ENCODE results near the gene ZNF599.
A peak's percentile ranks its signal among the peaks of the same experiment; 100 is the strongest.

ZNF599 gene

GRCh38 chr19:34787059-34787824 lies 14.2 kb upstream of the ZNF599 start:
- H3K27me3 ChIP-seq (ENCODE audit: insufficient read depth, low read length) = no peaks in the 10 kb centered on the region
- no peaks in the 10 kb centered on the region for H3K36me3 ChIP-seq (ENCODE audit: insufficient read depth, low read depth, low read length)
- H3K9ac ChIP-seq (ENCODE audit: low read depth, low read length) = no peak overlapping the region
- peaks cover 58% of the 10 kb centered on the region; the same call in 1 of the 2 replicates for H3K9me3 ChIP-seq (ENCODE audit: insufficient read depth, low read depth, low read length)
- no peak overlapping the region for H3K27ac ChIP-seq (ENCODE audit: low read length)
- H3K4me3 ChIP-seq (ENCODE audit: low read length) = no peak overlapping the region
- H3K4me1 ChIP-seq (ENCODE audit: insufficient read depth, low read length) = no peaks in the 10 kb centered on the region

- H3K9me3 ChIP-seq (ENCODE audit: insufficient read depth, low read depth, low read length) = peaks cover 60% of the 10 kb centered on the region; the same call in 1 of the 2 replicates
- no peak overlapping the region for H3K27ac ChIP-seq (ENCODE audit: low read length)
These were observed 13.2 kb upstream of the ZNF599 start for GRCh38 chr19:34786236-34786635.

DNA sequence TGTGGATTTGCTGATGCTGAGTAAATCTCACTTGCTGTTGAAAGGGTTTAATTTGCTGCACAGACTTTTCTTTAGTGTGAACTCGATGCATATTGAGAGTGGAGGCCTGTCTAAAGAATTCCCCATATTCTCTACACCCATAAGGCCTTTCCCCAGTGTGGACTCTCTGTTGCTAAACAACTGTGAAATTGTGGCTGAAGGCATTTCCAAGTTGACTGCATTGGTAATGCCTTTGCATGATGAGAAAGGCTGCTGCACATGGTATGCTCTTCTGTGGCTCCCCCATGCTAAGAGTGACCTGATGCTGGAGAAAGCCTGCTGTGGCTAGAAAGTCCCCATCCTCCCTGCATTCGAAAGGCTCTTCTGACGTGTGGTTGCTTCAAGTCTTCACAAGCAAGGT lies 6.6 kb upstream of the ZNF599 start:
- Histone ChIP-seq H3K27ac (ENCODE audit: low read length) (no peak overlapping the region), H3K4me3 (ENCODE audit: low read length) (no peak overlapping the region), H3K4me1 (ENCODE audit: insufficient read depth, low read length) (no peaks in the 10 kb centered on the region), H3K9me3 (ENCODE audit: insufficient read depth, low read depth, low read length) (peaks cover 47% of the 10 kb centered on the region; the same call in 1 of the 2 replicates), H3K9ac (ENCODE audit: low read depth, low read length) (no peak overlapping the region), H3K27me3 (ENCODE audit: insufficient read depth, low read length) (no peaks in the 10 kb centered on the region), H3K36me3 (ENCODE audit: insufficient read depth, low read depth, low read length) (no peaks in the 10 kb centered on the region)

More at GRCh38 chr19:34786236-34786635, 13.2 kb upstream of the ZNF599 start:
- Histone ChIP-seq H3K4me1 (ENCODE audit: insufficient read depth, low read length) (no peaks in the 10 kb centered on the region), H3K27me3 (ENCODE audit: insufficient read depth, low read length) (no peaks in the 10 kb centered on the region), H3K4me3 (ENCODE audit: low read length) (no peak overlapping the region), H3K9ac (ENCODE audit: low read depth, low read length) (no peak overlapping the region), H3K36me3 (ENCODE audit: insufficient read depth, low read depth, low read length) (no peaks in the 10 kb centered on the region)

- Histone ChIP-seq H3K9me3 (ENCODE audit: insufficient read depth, low read depth, low read length) (peaks cover 40% of the 10 kb centered on the region; the same call in 1 of the 2 replicates), H3K27me3 (ENCODE audit: insufficient read depth, low read length) (no peaks in the 10 kb centered on the region), H3K4me1 (ENCODE audit: insufficient read depth, low read length) (no peaks in the 10 kb centered on the region), H3K9ac (ENCODE audit: low read depth, low read length) (no peak overlapping the region), H3K4me3 (ENCODE audit: low read length) (no peak overlapping the region), H3K27ac (ENCODE audit: low read length) (no peak overlapping the region), H3K36me3 (ENCODE audit: insufficient read depth, low read depth, low read length) (no peaks in the 10 kb centered on the region)
These were observed 5.3 kb upstream of the ZNF599 start for GRCh38 chr19:34778342-34778741.

DNA sequence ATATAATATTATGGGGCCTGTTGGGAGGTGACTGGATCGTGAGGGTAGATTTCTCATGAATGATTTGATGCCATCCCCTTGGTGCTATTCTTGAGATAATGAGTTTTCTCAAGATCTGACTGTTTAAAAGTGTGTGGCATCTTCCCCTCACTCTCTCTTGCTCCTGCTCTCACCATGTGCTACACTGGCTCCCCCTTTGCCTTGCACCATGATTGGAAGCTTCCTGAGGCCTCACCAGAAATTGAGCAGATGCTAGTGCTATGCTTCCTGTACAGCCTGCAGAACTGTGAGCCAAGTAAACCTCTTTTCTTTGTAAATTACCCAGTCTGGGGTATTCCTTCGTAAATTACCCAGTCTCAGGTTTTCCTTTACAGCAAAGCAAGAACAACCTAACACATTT lies 1.8 kb upstream of the ZNF599 start:
- Histone ChIP-seq H3K4me1 (ENCODE audit: insufficient read depth, low read length) (no peaks in the 10 kb centered on the region), H3K4me3 (ENCODE audit: low read length) (no peak overlapping the region), H3K27ac (ENCODE audit: low read length) (no peak overlapping the region), H3K27me3 (ENCODE audit: insufficient read depth, low read length) (peaks cover 11% of the 10 kb centered on the region), H3K9ac (ENCODE audit: low read depth, low read length) (no peak overlapping the region), H3K9me3 (ENCODE audit: insufficient read depth, low read depth, low read length) (peaks cover 20% of the 10 kb centered on the region; the same call in 1 of the 2 replicates), H3K36me3 (ENCODE audit: insufficient read depth, low read depth, low read length) (no peaks in the 10 kb centered on the region)

DNA sequence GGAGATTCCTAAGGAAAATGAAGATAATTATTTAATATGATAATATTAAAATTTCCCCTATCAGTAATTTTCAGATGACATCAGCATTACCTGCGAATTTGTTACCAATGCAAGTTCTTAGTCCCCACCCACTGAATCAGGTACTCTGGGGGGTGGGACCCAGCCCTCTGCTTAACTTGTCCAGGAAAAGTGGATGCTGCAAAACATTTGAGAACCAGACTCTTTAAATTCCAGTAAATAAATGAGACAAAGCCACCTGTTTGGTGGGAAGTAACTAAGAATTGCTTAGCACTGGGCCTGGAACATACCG lies 495 bp upstream of the ZNF599 start:
- no peak overlapping the region for H3K27ac ChIP-seq (ENCODE audit: low read length)
- no peaks in the 10 kb centered on the region for H3K36me3 ChIP-seq (ENCODE audit: insufficient read depth, low read depth, low read length)
- H3K4me1 ChIP-seq (ENCODE audit: insufficient read depth, low read length) = no peaks in the 10 kb centered on the region
- peaks cover 7% of the 10 kb centered on the region; the same call in 1 of the 2 replicates for H3K9me3 ChIP-seq (ENCODE audit: insufficient read depth, low read depth, low read length)
- peaks cover 11% of the 10 kb centered on the region for H3K27me3 ChIP-seq (ENCODE audit: insufficient read depth, low read length)
- peak overlapping the region; percentile 80 for H3K4me3 ChIP-seq (ENCODE audit: low read length)
- no peak overlapping the region for H3K9ac ChIP-seq (ENCODE audit: low read depth, low read length)

- Histone ChIP-seq H3K27me3 (ENCODE audit: insufficient read depth, low read length) (peaks cover 11% of the 10 kb centered on the region), H3K36me3 (ENCODE audit: insufficient read depth, low read depth, low read length) (peaks cover 42% of the 10 kb centered on the region; the same call in 1 of the 2 replicates), H3K4me3 (ENCODE audit: low read length) (no peak overlapping the region), H3K9ac (ENCODE audit: low read depth, low read length) (no peak overlapping the region), H3K27ac (ENCODE audit: low read length) (no peak overlapping the region), H3K4me1 (ENCODE audit: insufficient read depth, low read length) (no peaks in the 10 kb centered on the region), H3K9me3 (ENCODE audit: insufficient read depth, low read depth, low read length) (peaks cover 25% of the 10 kb centered on the region)
These were observed 5.1 kb downstream of the ZNF599 start for GRCh38 chr19:34767951-34768350.

GRCh38 chr19:34766386-34766785 lies 6.6 kb downstream of the ZNF599 start:
- no peak overlapping the region for H3K27ac ChIP-seq (ENCODE audit: low read length)
- H3K4me1 ChIP-seq (ENCODE audit: insufficient read depth, low read length) = no peaks in the 10 kb centered on the region
- no peak overlapping the region for H3K9ac ChIP-seq (ENCODE audit: low read depth, low read length)
- no peaks in the 10 kb centered on the region for H3K27me3 ChIP-seq (ENCODE audit: insufficient read depth, low read length)
- peaks cover 42% of the 10 kb centered on the region; the same call in 1 of the 2 replicates for H3K36me3 ChIP-seq (ENCODE audit: insufficient read depth, low read depth, low read length)
- H3K9me3 ChIP-seq (ENCODE audit: insufficient read depth, low read depth, low read length) = peaks cover 39% of the 10 kb centered on the region
- H3K4me3 ChIP-seq (ENCODE audit: low read length) = no peak overlapping the region

DNA sequence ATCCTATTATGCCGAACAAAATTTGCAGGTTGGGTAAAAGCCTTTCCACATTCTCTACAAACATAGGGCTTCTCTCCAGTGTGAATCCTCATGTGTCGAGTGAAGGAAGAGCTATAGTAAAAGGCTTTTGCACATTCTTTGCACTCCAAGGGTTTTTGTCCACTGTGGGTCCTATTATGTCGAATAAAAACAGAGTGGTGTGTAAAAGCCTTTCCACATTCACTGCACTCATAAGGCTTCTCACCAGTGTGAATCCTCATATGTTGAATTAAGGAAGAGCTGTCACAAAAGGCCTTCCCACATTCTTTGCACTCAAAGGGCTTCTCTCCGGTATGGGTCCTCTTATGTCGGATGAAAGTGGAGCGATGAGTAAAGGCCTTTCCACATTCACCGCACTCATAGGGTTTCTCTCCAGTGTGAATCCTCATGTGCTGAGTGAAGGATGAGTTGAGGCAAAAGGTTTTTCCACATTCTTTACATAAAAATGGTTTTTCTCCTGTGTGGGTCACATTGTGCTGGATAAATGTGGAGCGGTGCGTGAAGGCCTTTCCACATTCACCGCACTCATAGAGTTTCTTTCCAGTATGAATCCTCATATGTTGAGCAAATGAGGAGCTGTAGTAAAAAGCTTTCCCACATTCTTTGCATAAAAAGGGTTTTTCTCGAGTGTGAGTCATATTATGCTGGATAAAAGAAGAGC lies 13.6 kb downstream of the ZNF599 start:
- Histone ChIP-seq H3K27me3 (ENCODE audit: insufficient read depth, low read length) (no peaks in the 10 kb centered on the region), H3K4me3 (ENCODE audit: low read length) (no peak overlapping the region), H3K27ac (ENCODE audit: low read length) (no peak overlapping the region), H3K9ac (ENCODE audit: low read depth, low read length) (no peak overlapping the region), H3K9me3 (ENCODE audit: insufficient read depth, low read depth, low read length) (peaks cover 97% of the 10 kb centered on the region), H3K36me3 (ENCODE audit: insufficient read depth, low read depth, low read length) (peaks cover 8% of the 10 kb centered on the region; the same call in 1 of the 2 replicates), H3K4me1 (ENCODE audit: insufficient read depth, low read length) (no peaks in the 10 kb centered on the region)

DNA sequence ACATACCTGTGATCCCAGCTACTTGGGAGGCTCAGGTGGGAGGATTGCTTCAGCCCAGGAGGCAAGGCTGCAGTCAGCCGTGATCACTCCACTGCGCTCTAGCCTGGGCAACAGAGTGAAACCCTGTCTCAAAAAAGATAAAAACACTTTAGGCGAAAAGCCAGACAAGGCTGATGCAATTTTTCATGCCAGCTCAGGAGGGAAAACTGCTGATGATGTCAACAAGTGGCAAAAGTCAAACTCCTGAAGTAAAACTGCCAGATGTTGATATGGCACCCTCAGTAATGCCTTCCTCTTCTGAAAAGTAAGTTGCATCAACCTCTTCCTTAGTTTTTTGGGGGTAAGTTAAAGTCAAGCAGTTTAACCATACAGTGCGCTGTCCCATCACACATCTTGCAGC lies 15.6 kb downstream of the ZNF599 start:
- Histone ChIP-seq H3K4me1 (ENCODE audit: insufficient read depth, low read length) (no peaks in the 10 kb centered on the region), H3K9me3 (ENCODE audit: insufficient read depth, low read depth, low read length) (peaks cover 97% of the 10 kb centered on the region), H3K9ac (ENCODE audit: low read depth, low read length) (no peak overlapping the region), H3K27ac (ENCODE audit: low read length) (no peak overlapping the region), H3K36me3 (ENCODE audit: insufficient read depth, low read depth, low read length) (peaks cover 3% of the 10 kb centered on the region; the same call in 1 of the 2 replicates), H3K4me3 (ENCODE audit: low read length) (no peak overlapping the region), H3K27me3 (ENCODE audit: insufficient read depth, low read length) (no peaks in the 10 kb centered on the region)

DNA sequence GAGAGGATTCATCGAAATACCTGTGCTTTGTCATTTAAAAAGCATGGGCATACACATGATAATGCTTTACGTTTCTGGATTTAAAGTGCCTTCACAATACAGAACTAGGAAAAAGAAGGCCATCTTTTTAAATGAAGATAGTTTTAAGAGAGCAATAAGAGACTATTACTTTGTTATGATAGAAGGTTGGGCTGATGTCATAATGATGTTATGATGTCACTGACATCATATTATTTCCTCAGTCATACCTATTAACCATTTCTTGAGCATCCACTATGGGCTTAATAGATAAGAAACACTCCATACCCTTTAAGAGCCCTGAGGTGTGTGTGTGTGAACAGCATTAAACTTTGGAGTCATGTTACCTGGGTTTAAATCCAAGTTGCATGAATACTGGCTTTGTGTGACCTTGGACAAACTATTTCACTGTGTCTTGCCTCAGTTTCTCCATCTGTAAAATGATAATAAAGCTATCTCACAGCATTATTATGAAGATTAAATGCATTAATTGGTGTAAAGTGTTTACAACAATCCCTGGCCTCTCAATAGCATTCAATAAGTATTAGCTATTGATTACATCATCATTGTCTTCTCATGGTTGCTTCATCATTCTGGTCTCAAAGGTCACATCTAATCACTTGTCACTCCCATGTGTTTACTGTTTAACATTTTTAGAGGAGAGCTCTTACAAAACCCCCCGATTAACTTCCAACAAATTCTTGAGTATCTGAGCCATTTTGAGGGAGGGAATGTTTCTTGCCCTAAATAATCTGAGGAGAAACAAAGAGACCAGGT lies 27.9 kb downstream of the ZNF599 start:
- Histone ChIP-seq H3K4me3 (ENCODE audit: low read length) (no peak overlapping the region), H3K9ac (ENCODE audit: low read depth, low read length) (no peak overlapping the region), H3K9me3 (ENCODE audit: insufficient read depth, low read depth, low read length) (peaks cover 36% of the 10 kb centered on the region), H3K27ac (ENCODE audit: low read length) (no peak overlapping the region), H3K27me3 (ENCODE audit: insufficient read depth, low read length) (no peaks in the 10 kb centered on the region), H3K4me1 (ENCODE audit: insufficient read depth, low read length) (no peaks in the 10 kb centered on the region), H3K36me3 (ENCODE audit: insufficient read depth, low read depth, low read length) (peaks cover 11% of the 10 kb centered on the region)
